Endothelial cell of umbilical vein (primary cell): Measurements from ENCODE around the gene CEBPB. TPM values are rescaled to one million over a fixed set of nuclear protein-coding genes. Genes with fewer than 3 reads are reported as not detected.

Source experiments
- BruUV-seq: library from RNA; stranded (reverse); fragments of 400-500 nt; replicated peaks from 2 replicates; lab custom pipeline; 2021; lab: Mats Ljungman, UMichigan
- CTCF ChIA-PET: fragments of 300-600, 350-600 bp; sonication (Branson Sonifier 250); formaldehyde crosslinking; loops from one replicate; lab custom pipeline; 2021; ENCODE audit warnings: antibody characterized with exemption, inconsistent platforms; lab: Charles Lee
- POLR2A ChIA-PET: fragments of 300-600, 350-600 bp; sonication (Branson Sonifier 250); formaldehyde crosslinking; loops from one replicate; lab custom pipeline; 2021; ENCODE audit warnings: antibody characterized with exemption, inconsistent platforms; lab: Charles Lee
- DNase-seq: peaks from one replicate; pipeline ENCODE4 v3.0.0-alpha.2; 2011; ENCODE audit warnings: low read depth, low spot score
- FAIRE-seq: peaks from 2 replicates; lab custom pipeline; 2011; peaks lifted over from hg19 to GRCh38; lab: Jason Lieb, UNC
- H2AFZ ChIP-seq: 2 replicates; pipeline ENCODE4 v1.6.0; 2012; ENCODE audit warnings: low read depth, low read length, control low read depth, inconsistent platforms
- H3K27ac ChIP-seq: 2 replicates; pipeline ENCODE4 v1.5.1; 2011; ENCODE audit warnings: low read depth, mild to moderate bottlenecking, control low read depth, low read length, moderate library complexity; ENCODE audit not compliant: insufficient read depth
- H3K27me3 ChIP-seq, 2 experiments: 2 replicates each; pipeline versions ENCODE4 v1.6.0 to v1.6.1; 2011; ENCODE audit warnings: low read length in 2 of 2, mixed read lengths in 1 of 2; ENCODE audit not compliant: control insufficient read depth in 2 of 2, insufficient read depth in 2 of 2
- H3K36me3 ChIP-seq, 2 experiments: 2 replicates in 1 of 2; 3 replicates in 1 of 2; pipeline ENCODE4 v1.5.1; 2011; ENCODE audit warnings: low read length in 2 of 2, mild to moderate bottlenecking in 1 of 2, moderate library complexity in 1 of 2; ENCODE audit not compliant: control insufficient read depth in 2 of 2, insufficient read depth in 2 of 2; ENCODE audit errors: extremely low read depth in 1 of 2
- H3K4me1 ChIP-seq: 3 replicates; pipeline ENCODE4 v1.5.1; 2011; ENCODE audit warnings: mild to moderate bottlenecking, low read length; ENCODE audit not compliant: control insufficient read depth, insufficient read depth; ENCODE audit errors: extremely low read depth
- H3K4me2 ChIP-seq: 2 replicates; pipeline ENCODE4 v1.6.1; 2011; ENCODE audit warnings: low read length, control low read depth, mixed read lengths; ENCODE audit not compliant: insufficient read depth
- H3K4me3 ChIP-seq, 3 experiments: fragments of 200-600 bp in 1 of 3; sonication (generic), shearing (Covaris generic) in 1 of 3; replicated peaks in 1 of 3; 2 replicates each; pipeline ENCODE4 v1.5.1; 2011 to 2016; ENCODE audit warnings: control low read depth in 3 of 3, low read length in 3 of 3, mild to moderate bottlenecking in 2 of 3, inconsistent platforms in 1 of 3, low read depth in 1 of 3, moderate library complexity in 1 of 3; ENCODE audit not compliant: insufficient read depth in 1 of 3
- H3K79me2 ChIP-seq: 2 replicates; pipeline ENCODE4 v1.6.0; 2012; ENCODE audit warnings: low read length, inconsistent platforms; ENCODE audit not compliant: control insufficient read depth, insufficient read depth
- H3K9ac ChIP-seq: replicated peaks from 2 replicates; pipeline ENCODE3; 2011; ENCODE audit warnings: low read length, control low read depth; ENCODE audit not compliant: insufficient read depth; ENCODE audit errors: extremely low read depth
- H3K9me1 ChIP-seq: replicated peaks from 3 replicates; pipeline ENCODE4 v1.6.0; 2011; ENCODE audit warnings: mild to moderate bottlenecking, low read length; ENCODE audit not compliant: control insufficient read depth, insufficient read depth; ENCODE audit errors: extremely low read depth
- H3K9me3 ChIP-seq: replicated peaks from 2 replicates; pipeline ENCODE4 v1.5.1; 2012; ENCODE audit warnings: low read length, inconsistent platforms; ENCODE audit not compliant: control insufficient read depth, insufficient read depth
- H4K20me1 ChIP-seq: replicated peaks from 2 replicates; pipeline ENCODE3; 2011; ENCODE audit warnings: mild to moderate bottlenecking, low read length; ENCODE audit not compliant: control insufficient read depth, insufficient read depth; ENCODE audit errors: extremely low read depth
- EZH2 ChIP-seq: IDR thresholded peaks from 2 replicates; pipeline ENCODE4 v1.6.1; 2012; ENCODE audit warnings: borderline replicate concordance, low read depth, mild to moderate bottlenecking, moderate library complexity, low read length, inconsistent platforms; ENCODE audit not compliant: severe bottlenecking
- FOS ChIP-seq: IDR thresholded peaks from 2 replicates; pipeline ENCODE4 v1.6.1; 2011; ENCODE audit warnings: mild to moderate bottlenecking, low read length, moderate library complexity, borderline replicate concordance; ENCODE audit not compliant: insufficient read depth
- GATA2 ChIP-seq: IDR thresholded peaks from 2 replicates; pipeline ENCODE4 v1.7.0; 2011; ENCODE audit warnings: low read depth, mild to moderate bottlenecking, moderate library complexity, mixed read lengths, low read length; ENCODE audit not compliant: insufficient read length, insufficient read depth
- JUN ChIP-seq: IDR thresholded peaks from 2 replicates; pipeline ENCODE4 v1.6.1; 2011; ENCODE audit warnings: borderline replicate concordance, low read depth; ENCODE audit not compliant: insufficient read length, insufficient read depth
- MYC ChIP-seq: IDR thresholded peaks from one replicate; pipeline ENCODE4 v1.6.1; 2011; ENCODE audit warnings: mild to moderate bottlenecking, low read depth, low read length
- POLR2A ChIP-seq: IDR thresholded peaks from 2 replicates; pipeline ENCODE4 v1.6.1; 2012; ENCODE audit warnings: low read depth, mild to moderate bottlenecking, control low read depth, low read length
- POLR2AphosphoS5 ChIP-seq: IDR thresholded peaks from 2 replicates; pipeline ENCODE4 v1.6.1; 2012; ENCODE audit warnings: low read depth, mild to moderate bottlenecking, control low read depth, low read length, moderate library complexity; ENCODE audit not compliant: insufficient read depth
- dilution Hi-C: fragments of 300-500 bp; cut with MboI; formaldehyde crosslinking; loops from one replicate; pipeline ENCODE4 v1.15.0; 2019; ENCODE audit warnings: low sequenced_read_pairs; ENCODE audit not compliant: extremely low pct_ligation_motif_present
- intact Hi-C: fragments of 100-400 bp; cut with micrococcal nuclease; formaldehyde crosslinking; loops from one replicate; pipeline ENCODE4 v1.10.0; 2022
- polyA plus RNA-seq, 4 experiments: library from polyadenylated mRNA; depleted of rRNA in 3 of 4; stranded (reverse) in 3 of 4; unstranded in 1 of 4; fragments of >200 nt; gene quantifications; 2 replicates each; pipeline versions ENCODE4 v1.2.1 to v1.2.3, GENCODE V29; 2011 to 2012; ENCODE audit warnings: missing spikeins in 1 of 4
- total RNA-seq: library from RNA; stranded (reverse); gene quantifications from 2 replicates; pipeline ENCODE4 v1.2.3, GENCODE V29; 2021
- TF ChIP-seq, protein P1 (sequence below): IDR thresholded peaks from 2 replicates; pipeline ENCODE4 v1.6.1; 2011; ENCODE audit not compliant: insufficient read depth, insufficient read length
- TF ChIP-seq, protein P2 (sequence below), 2 donors: IDR thresholded peaks; 1 replicate in 1 of 2; 2 replicates in 1 of 2; pipeline ENCODE4 v1.5.1; 2011; ENCODE audit warnings: low read length in 2 of 2, mild to moderate bottlenecking in 2 of 2, moderate library complexity in 2 of 2, control low read depth in 1 of 2, inconsistent platforms in 1 of 2, low read depth in 1 of 2; ENCODE audit not compliant: insufficient read depth in 1 of 2; ENCODE audit errors: extremely low read depth in 1 of 2

CEBPB gene
- total and polyA plus RNA-seq, 2 donors (not counting 3 experiments of a cell fraction or from before 2014, with no cell fraction given): 3.7 to 11.4 TPM

DNA sequence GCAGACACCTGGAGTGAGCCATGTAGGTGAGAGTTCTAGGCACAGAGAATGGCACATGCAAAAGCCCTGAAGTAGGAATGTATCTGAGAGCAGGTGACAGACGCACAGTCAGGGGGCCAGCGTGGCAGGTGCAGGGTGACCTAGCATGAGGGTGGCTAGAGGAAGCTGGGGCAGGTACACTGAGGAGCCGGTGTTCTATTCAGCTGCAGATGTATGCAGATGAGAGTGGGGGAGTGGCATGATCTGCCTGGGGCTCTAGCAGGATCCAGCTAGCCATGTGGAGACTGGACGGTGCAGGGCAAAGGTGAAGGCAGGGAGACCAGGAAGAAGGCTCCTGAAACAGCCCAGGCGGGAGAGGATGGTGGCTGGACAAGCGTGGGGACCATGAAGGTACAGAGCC lies 47.8 kb upstream of the CEBPB start:
- H3K4me1 ChIP-seq: peaks cover 68% of the 10 kb centered on the region

GRCh38 chr20:50144362-50144761 lies 46.3 kb upstream of the CEBPB start:
- dilution Hi-C loops: no loop called here
- intact Hi-C loops: no loop called here
- H3K4me3 ChIP-seq: no peak overlapping the region
- peak overlapping the region; percentile 5 for H3K9ac ChIP-seq
- ChIA-PET POLR2A (interaction anchor here (0.8 kb wide), 2 partner anchors 22 to 24 kb away, joined by 3 read pairs; no protein-coding TSS in a partner anchor), CTCF (interaction anchor here (1.0 to 2.4 kb wide), 11 partner anchors 8 to 165 kb away, joined by 3 to 14 read pairs (median 6); partner anchors contain the start of gene PEDS1)
- H4K20me1 ChIP-seq: no peaks in the 10 kb centered on the region
- H3K4me1 ChIP-seq: peaks cover 75% of the 10 kb centered on the region
- no peak overlapping the region for H2AFZ ChIP-seq
- H3K27ac ChIP-seq: peak overlapping the region; percentile 78
- peak; percentile 40 for DNase-seq
- H3K79me2 ChIP-seq: peaks cover 78% of the 10 kb centered on the region
- H3K9me3 ChIP-seq: no peaks in the 10 kb centered on the region
- TF ChIP-seq POLR2AphosphoS5 (no peak), JUN (no peak), FOS (no peak), MYC (no peak), POLR2A (no peak), GATA2 (no peak), EZH2 (no peak)
- TF ChIP-seq, protein P1, sequence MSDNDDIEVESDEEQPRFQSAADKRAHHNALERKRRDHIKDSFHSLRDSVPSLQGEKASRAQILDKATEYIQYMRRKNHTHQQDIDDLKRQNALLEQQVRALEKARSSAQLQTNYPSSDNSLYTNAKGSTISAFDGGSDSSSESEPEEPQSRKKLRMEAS: no peak
- TF ChIP-seq, protein P2, sequence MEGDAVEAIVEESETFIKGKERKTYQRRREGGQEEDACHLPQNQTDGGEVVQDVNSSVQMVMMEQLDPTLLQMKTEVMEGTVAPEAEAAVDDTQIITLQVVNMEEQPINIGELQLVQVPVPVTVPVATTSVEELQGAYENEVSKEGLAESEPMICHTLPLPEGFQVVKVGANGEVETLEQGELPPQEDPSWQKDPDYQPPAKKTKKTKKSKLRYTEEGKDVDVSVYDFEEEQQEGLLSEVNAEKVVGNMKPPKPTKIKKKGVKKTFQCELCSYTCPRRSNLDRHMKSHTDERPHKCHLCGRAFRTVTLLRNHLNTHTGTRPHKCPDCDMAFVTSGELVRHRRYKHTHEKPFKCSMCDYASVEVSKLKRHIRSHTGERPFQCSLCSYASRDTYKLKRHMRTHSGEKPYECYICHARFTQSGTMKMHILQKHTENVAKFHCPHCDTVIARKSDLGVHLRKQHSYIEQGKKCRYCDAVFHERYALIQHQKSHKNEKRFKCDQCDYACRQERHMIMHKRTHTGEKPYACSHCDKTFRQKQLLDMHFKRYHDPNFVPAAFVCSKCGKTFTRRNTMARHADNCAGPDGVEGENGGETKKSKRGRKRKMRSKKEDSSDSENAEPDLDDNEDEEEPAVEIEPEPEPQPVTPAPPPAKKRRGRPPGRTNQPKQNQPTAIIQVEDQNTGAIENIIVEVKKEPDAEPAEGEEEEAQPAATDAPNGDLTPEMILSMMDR (IDR thresholded peaks at IDR 0.05; ENCODE audit: extremely low read depth in 1 of 2, insufficient read depth in 1 of 2, low read depth in 1 of 2, low read length in 2 of 2): no peak
- H3K27me3 ChIP-seq: no peaks in the 10 kb centered on the region
- no TSS peak for BruUV-seq
- H3K36me3 ChIP-seq: peaks cover 17 to 24% of the 10 kb centered on the region in 2 experiments
- H3K4me2 ChIP-seq: no peak overlapping the region
- H3K9me1 ChIP-seq: no peaks in the 10 kb centered on the region
- FAIRE-seq: peak; percentile 64

More for the DNA sequence above, 47.8 kb upstream of the CEBPB start:
- no peak overlapping the region for H3K9ac ChIP-seq
- peak overlapping the region; percentile 46 for H3K27ac ChIP-seq
- dilution Hi-C loops (no loop called here), intact Hi-C loops (no loop called here)
- H3K4me2 ChIP-seq: no peak overlapping the region
- CTCF ChIA-PET: interaction anchor here (0.5 to 2.2 kb wide), 5 partner anchors 10 to 33 kb away, joined by 3 to 10 read pairs (median 6); no protein-coding TSS in a partner anchor
- POLR2A ChIA-PET: no interaction called here
- FAIRE-seq: no peak
- H3K9me1 ChIP-seq: no peaks in the 10 kb centered on the region
- no peaks in the 10 kb centered on the region for H3K9me3 ChIP-seq
- TF ChIP-seq GATA2 (no peak), FOS (no peak), MYC (no peak)
- TF ChIP-seq, protein P1: no peak
- no peaks in the 10 kb centered on the region for H3K27me3 ChIP-seq
- no TSS peak for BruUV-seq
- H3K79me2 ChIP-seq: peaks cover 78% of the 10 kb centered on the region
- peaks cover 22 to 26% of the 10 kb centered on the region in 2 experiments for H3K36me3 ChIP-seq
- no peak overlapping the region for H2AFZ ChIP-seq
- DNase-seq: no peak
- no peak overlapping the region for H3K4me3 ChIP-seq
- H4K20me1 ChIP-seq: no peaks in the 10 kb centered on the region
